ENCODE data around the gene INTS13.

Gene INTS13

DNA sequence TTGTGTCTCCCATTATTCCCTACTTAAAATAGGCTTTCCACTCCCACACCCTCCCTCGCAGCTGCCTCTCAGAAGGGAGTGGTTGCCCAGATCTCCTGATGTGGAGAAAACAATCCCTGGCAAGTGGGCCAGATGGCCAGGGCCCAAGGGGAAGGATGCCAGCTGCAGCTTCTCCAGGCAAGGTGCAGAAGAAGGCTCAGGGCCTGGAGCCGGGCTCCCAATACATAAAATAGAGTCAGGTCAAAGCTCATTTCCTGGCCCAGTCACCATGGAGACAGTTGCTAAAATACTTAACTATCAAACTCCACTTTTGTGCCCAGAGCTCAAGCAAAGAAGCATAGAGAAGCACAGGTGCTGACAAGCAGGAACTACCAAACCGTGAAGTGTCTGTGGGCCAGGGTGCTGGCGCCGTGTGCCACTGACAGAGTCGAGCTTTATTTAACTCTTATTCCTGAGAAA is 59.1 kb downstream of the INTS13 start:
- TF ChIP-seq, protein P1, sequence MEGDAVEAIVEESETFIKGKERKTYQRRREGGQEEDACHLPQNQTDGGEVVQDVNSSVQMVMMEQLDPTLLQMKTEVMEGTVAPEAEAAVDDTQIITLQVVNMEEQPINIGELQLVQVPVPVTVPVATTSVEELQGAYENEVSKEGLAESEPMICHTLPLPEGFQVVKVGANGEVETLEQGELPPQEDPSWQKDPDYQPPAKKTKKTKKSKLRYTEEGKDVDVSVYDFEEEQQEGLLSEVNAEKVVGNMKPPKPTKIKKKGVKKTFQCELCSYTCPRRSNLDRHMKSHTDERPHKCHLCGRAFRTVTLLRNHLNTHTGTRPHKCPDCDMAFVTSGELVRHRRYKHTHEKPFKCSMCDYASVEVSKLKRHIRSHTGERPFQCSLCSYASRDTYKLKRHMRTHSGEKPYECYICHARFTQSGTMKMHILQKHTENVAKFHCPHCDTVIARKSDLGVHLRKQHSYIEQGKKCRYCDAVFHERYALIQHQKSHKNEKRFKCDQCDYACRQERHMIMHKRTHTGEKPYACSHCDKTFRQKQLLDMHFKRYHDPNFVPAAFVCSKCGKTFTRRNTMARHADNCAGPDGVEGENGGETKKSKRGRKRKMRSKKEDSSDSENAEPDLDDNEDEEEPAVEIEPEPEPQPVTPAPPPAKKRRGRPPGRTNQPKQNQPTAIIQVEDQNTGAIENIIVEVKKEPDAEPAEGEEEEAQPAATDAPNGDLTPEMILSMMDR (IDR thresholded peaks at IDR 0.05; ENCODE audit: low read depth, low read length) = no peak
- TF ChIP-seq MYC (IDR thresholded peaks at IDR 0.05; ENCODE audit: low read depth, low read length) (no peak), POLR2A (IDR thresholded peaks at IDR 0.05; ENCODE audit: extremely low read depth, insufficient read length) (no peak)
- TF ChIP-seq, protein P2, sequence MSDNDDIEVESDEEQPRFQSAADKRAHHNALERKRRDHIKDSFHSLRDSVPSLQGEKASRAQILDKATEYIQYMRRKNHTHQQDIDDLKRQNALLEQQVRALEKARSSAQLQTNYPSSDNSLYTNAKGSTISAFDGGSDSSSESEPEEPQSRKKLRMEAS (IDR thresholded peaks at IDR 0.05; ENCODE audit: low read depth, low read length) = no peak
- H3K4me3 ChIP-seq (ENCODE audit: low read depth, low read length) = no peak overlapping the region
- no peak for DNase-seq (ENCODE audit: low read depth)

DNA sequence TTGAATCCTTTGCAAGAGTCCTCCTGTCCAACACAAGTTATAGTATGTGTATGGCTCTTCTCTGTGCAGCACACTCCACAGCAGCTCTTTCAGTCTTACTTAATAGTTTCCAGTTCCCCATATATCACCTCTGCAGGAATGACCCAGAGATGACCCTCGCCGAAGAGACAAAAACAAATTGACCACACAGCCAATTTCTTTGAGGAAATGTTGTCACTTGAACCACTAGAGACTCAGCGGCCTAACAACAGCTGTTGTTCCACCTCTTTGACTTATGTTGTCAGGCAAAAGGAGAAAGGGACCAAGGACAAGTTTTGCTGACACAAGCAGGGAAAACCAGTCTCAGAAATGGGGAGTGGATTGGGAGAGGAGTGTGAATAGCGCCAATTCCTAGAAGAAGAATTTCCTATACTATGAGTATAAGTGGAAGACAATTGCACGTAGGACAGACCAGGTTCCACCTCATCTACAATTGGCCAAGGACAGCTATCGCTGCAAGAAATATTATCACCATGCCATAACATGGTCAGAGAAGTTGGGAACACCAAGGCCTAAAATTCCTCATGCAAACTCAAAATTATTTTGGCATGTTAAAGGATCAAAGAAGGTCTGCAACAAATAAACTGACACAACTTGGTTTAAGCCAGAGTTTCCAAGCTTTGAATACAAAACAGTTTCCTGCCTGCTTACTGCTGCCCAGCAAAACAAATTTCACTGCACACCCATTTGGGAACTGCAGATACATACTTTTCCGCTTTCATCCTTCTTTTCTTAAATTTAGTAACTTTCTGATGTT is 63.1 kb downstream of the INTS13 start:
- peak; percentile 95 for DNase-seq (ENCODE audit: low read depth)

DNA sequence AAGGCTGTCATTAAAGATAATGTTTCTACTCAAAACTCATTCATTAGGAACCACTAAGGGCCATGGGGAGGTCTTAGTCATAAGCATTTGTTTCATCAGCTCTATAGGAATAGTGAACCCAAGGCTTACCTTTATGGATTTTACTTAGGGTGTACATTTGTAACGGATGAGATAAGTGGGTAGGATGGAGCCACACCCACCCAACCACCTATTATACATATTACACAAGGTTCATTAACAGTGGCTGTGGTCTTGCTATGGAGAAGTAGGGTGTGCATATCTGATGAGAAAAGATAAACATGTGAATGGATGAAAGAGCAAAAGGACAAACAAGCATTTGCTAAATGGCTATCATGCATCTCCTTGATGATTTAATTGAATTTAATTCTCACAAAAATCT is 65.2 kb downstream of the INTS13 start:
- DNase-seq (ENCODE audit: low read depth) = peak; percentile 77
- H3K4me3 ChIP-seq (ENCODE audit: low read depth, low read length) = no peak overlapping the region
- TF ChIP-seq, protein P2 (IDR thresholded peaks at IDR 0.05; ENCODE audit: low read depth, low read length) = peak; percentile 64
- TF ChIP-seq MYC (IDR thresholded peaks at IDR 0.05; ENCODE audit: low read depth, low read length) (peak; percentile 50), POLR2A (IDR thresholded peaks at IDR 0.05; ENCODE audit: extremely low read depth, insufficient read length) (no peak)

More for the DNA sequence above, 63.1 kb downstream of the INTS13 start:
- TF ChIP-seq, protein P1 (IDR thresholded peaks at IDR 0.05; ENCODE audit: low read depth, low read length) = no peak
- TF ChIP-seq MYC (IDR thresholded peaks at IDR 0.05; ENCODE audit: low read depth, low read length) = peak; percentile 68; the same call in 1 of the 2 replicates
- H3K4me3 ChIP-seq (ENCODE audit: low read depth, low read length) = no peak overlapping the region

DNA sequence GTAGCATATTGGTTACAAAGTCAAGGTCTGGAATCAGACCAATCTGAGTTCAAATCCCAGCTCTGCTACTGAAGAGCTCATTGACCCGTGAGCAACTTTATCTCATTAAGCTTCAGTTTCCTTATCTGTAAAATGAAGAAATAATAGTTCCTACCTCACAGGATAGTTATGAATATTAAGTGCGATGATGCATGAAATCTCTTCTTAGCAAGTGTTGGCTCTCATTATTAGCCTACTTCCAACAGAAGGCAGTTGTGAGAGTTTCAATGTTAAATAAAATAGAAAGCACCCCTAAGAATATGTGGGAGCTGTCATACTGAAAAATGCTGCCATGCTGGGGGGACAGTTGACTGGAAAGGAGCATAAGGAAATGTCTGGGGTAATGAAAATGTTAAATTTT is 65.8 kb downstream of the INTS13 start:
- no peak overlapping the region for H3K4me3 ChIP-seq (ENCODE audit: low read depth, low read length)
- DNase-seq (ENCODE audit: low read depth) = no peak
- TF ChIP-seq, protein P2 (IDR thresholded peaks at IDR 0.05; ENCODE audit: low read depth, low read length) = no peak
- TF ChIP-seq POLR2A (IDR thresholded peaks at IDR 0.05; ENCODE audit: extremely low read depth, insufficient read length) (no peak), MYC (IDR thresholded peaks at IDR 0.05; ENCODE audit: low read depth, low read length) (no peak)
- TF ChIP-seq, protein P1 (IDR thresholded peaks at IDR 0.05; ENCODE audit: low read depth, low read length) = no peak

DNA sequence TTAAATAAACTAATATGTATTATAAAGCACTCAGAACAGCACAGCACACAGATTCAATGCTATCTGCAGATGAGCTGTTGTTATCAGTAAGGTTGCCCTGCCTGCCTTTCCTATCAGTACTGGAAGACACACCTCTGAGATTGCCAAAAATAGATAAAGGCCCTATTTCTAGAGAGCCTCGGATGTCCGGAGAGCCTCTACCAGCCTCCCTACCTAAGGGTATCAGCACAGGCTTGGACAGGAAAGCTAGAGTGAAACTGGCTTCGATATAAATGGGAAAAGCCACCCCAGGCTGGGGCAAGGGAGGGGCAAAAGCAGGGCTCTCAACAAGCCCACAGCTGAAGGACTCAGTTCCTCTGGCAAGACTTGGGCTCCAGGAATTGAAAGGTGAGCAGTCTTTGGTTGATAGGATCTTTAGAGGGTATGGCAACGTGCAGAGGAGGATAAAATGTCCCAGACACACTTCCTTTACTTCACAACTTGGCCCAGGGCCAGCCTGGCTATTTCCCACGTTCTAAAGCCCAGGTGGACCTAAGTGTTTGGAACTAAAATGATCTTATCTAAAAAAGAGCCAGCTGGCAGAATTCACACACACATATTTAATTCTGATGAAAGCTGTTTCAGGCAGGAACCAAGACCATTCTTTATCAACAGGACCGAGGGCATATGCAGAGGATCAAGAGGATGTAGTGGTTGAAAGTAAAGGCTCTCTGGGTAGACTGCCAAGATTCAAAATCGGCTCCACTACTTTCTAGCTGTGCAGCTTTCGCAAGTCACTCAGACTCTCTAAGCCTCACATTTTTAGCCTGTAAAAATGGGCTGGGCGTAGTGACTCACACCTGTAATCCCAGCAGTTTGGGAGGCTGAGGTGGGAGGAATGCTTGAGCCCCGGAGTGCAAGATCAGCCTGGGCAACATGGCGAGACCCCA is 67.0 kb downstream of the INTS13 start:
- no peak for TF ChIP-seq POLR2A (IDR thresholded peaks at IDR 0.05; ENCODE audit: extremely low read depth, insufficient read length)
- TF ChIP-seq, protein P1 (IDR thresholded peaks at IDR 0.05; ENCODE audit: low read depth, low read length) = no peak
- TF ChIP-seq, protein P2 (IDR thresholded peaks at IDR 0.05; ENCODE audit: low read depth, low read length) = no peak
- TF ChIP-seq MYC (IDR thresholded peaks at IDR 0.05; ENCODE audit: low read depth, low read length) = no peak
- peak; percentile 85 for DNase-seq (ENCODE audit: low read depth)
- no peak overlapping the region for H3K4me3 ChIP-seq (ENCODE audit: low read depth, low read length)
